ENCODE data around the gene CELSR1. TPM values are rescaled to one million over a fixed set of nuclear protein-coding genes. Genes with fewer than 3 reads are reported as not detected.
A peak's percentile ranks its signal among the peaks of the same experiment; 100 is the strongest.

CELSR1 gene
- total and polyA plus RNA-seq, 2 donors from 2014 or later, result 15.7 to 49.9 TPM

GRCh38 chr22:46355369-46355995 is 181.9 kb downstream of the CELSR1 start:
- H3K9ac ChIP-seq (ENCODE audit: low read length in 3 of 3), result no peak overlapping the region
- intact Hi-C loops (cut with DNase I), result loop anchor here (5.0 kb wide), 1 partner anchor 187 kb away; no protein-coding TSS in a partner anchor
- H3K36me3 ChIP-seq (ENCODE audit: control insufficient read depth in 2 of 3, insufficient read depth in 3 of 3, low read length in 3 of 3), result peaks cover 2 to 44% (median 22%) of the 10 kb centered on the region in 3 donors
- H3K4me3 ChIP-seq (ENCODE audit: low read length in 3 of 3), result no peak overlapping the region
- no peaks in the 10 kb centered on the region for H3K9me3 ChIP-seq (ENCODE audit: control insufficient read depth in 2 of 3, insufficient read depth in 1 of 3, low read length in 3 of 3)
- H3K4me1 ChIP-seq (ENCODE audit: control insufficient read depth in 2 of 3, insufficient read depth in 2 of 3, low read depth in 1 of 3, low read length in 3 of 3), result no peaks in the 10 kb centered on the region
- DNase-seq (peak; percentile 81 to 87 (median 84)), FAIRE-seq (no peak)
- H3K27me3 ChIP-seq (ENCODE audit: control insufficient read depth, insufficient read depth, low read length), result no peaks in the 10 kb centered on the region
- no peak overlapping the region for H3K27ac ChIP-seq (ENCODE audit: low read depth in 2 of 2, low read length in 2 of 2)
- TF ChIP-seq CTCF (IDR thresholded peaks at IDR 0.05; ENCODE audit: borderline replicate concordance, extremely low read depth, insufficient read depth), result peak; percentile 75

DNA sequence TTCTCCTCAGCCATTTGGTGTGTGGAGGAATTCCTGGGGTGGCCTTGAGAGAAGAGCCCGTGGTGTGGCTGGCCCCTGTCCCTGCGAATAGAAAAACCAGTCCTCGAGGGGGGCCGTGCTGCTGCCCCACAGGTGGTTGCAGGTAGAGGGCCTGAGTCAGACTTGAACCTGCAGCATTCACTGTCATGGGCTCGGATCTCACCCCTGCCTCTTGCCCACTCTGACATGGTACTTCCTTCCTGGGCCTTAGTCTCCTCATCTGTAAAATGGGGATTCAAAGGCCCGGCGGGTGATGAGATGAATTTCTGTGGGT is 182.5 kb downstream of the CELSR1 start:
- H3K4me1 ChIP-seq (ENCODE audit: control insufficient read depth in 2 of 3, insufficient read depth in 2 of 3, low read depth in 1 of 3, low read length in 3 of 3), result no peaks in the 10 kb centered on the region
- peaks cover 2 to 44% (median 27%) of the 10 kb centered on the region in 3 donors for H3K36me3 ChIP-seq (ENCODE audit: control insufficient read depth in 2 of 3, insufficient read depth in 3 of 3, low read length in 3 of 3)
- FAIRE-seq (no peak), DNase-seq (no peak)
- H3K27ac ChIP-seq (ENCODE audit: low read depth in 2 of 2, low read length in 2 of 2), result no peak overlapping the region
- intact Hi-C loops (cut with DNase I), result loop anchor here (5.0 kb wide), 1 partner anchor 187 kb away; no protein-coding TSS in a partner anchor
- no peak overlapping the region for H3K4me3 ChIP-seq (ENCODE audit: low read length in 3 of 3)
- H3K27me3 ChIP-seq (ENCODE audit: control insufficient read depth, insufficient read depth, low read length), result no peaks in the 10 kb centered on the region
- no peaks in the 10 kb centered on the region for H3K9me3 ChIP-seq (ENCODE audit: control insufficient read depth in 2 of 3, insufficient read depth in 1 of 3, low read length in 3 of 3)
- TF ChIP-seq CTCF (IDR thresholded peaks at IDR 0.05; ENCODE audit: borderline replicate concordance, extremely low read depth, insufficient read depth), result no peak
- H3K9ac ChIP-seq (ENCODE audit: low read length in 3 of 3), result no peak overlapping the region

DNA sequence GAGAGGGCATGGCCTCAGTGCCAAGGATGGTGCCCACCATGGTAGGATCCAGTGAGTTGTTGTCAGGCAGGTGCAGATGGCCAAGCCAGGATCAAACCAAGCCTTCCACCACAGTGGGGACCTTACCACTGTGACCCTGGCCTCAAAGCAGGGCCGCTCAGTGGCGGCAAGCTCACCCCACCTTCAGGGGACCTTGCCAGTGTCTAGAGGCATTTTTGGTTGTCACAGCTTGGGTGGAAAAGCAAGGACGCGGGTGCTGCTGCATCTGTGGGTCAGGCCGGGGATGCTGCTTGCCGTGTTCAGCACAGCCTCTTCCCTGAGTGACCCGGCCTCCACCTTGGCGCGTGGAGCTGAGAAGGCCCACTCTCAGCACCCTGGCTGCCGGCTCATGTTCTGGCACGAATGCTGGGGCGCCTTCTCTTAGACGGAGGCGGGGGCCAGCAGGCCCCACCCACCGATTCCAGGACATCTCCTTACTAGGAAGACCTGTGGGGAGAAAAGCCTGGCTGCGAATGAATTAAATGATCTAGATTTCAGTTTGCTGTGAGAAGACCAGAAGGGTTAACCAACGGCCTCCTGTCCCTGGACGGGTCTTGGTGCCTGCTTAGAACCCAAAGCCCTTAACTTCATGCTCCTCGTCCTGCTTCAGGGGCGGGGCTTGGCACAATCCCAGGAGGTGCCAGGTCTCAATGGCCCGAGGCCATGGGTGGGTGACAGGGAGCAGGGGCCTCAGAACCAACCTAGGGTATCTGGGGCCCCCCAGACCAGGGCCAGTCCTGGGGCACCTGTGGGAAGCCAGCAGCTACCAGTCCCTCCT is 183.0 kb downstream of the CELSR1 start:
- intact Hi-C loops (cut with DNase I), result no loop called here
- H3K4me1 ChIP-seq (ENCODE audit: control insufficient read depth in 2 of 3, insufficient read depth in 2 of 3, low read depth in 1 of 3, low read length in 3 of 3), result no peaks in the 10 kb centered on the region
- no peak overlapping the region for H3K27ac ChIP-seq (ENCODE audit: low read depth in 2 of 2, low read length in 2 of 2)
- H3K9me3 ChIP-seq (ENCODE audit: control insufficient read depth in 2 of 3, insufficient read depth in 1 of 3, low read length in 3 of 3), result no peaks in the 10 kb centered on the region
- no peak for TF ChIP-seq CTCF (IDR thresholded peaks at IDR 0.05; ENCODE audit: borderline replicate concordance, extremely low read depth, insufficient read depth)
- FAIRE-seq (no peak), DNase-seq (peak in 1 of 5 donors; percentile 74)
- H3K27me3 ChIP-seq (ENCODE audit: control insufficient read depth, insufficient read depth, low read length), result no peaks in the 10 kb centered on the region
- H3K4me3 ChIP-seq (ENCODE audit: low read length in 3 of 3), result no peak overlapping the region
- H3K36me3 ChIP-seq (ENCODE audit: control insufficient read depth in 2 of 3, insufficient read depth in 3 of 3, low read length in 3 of 3), result peaks cover 2 to 44% (median 30%) of the 10 kb centered on the region in 3 donors
- H3K9ac ChIP-seq (ENCODE audit: low read length in 3 of 3), result no peak overlapping the region

Data from kidney (tissue), 14 donors.